ENCODE results near the gene OTUD7B.

Gene OTUD7B

GRCh38 chr1:150009604-150010392 is 728 bp downstream of the OTUD7B start (continued):
- TF ChIP-seq PRDM10 (tag by site-specific recombination; IDR thresholded peaks at IDR 0.05): peak; percentile 9; the same call in 1 of the 2 replicates
- TF ChIP-seq BCL11A (tag by site-specific recombination; IDR thresholded peaks at IDR 0.05; ENCODE audit: low read depth): 0 out of 2 replicates have a peak, but pooled peaks have one; percentile 40
- TF ChIP-seq ZNF223 (tag by site-specific recombination; IDR thresholded peaks at IDR 0.05): no peak
- peak; percentile 58; the same call in 1 of the 2 replicates for TF ChIP-seq ZNF2 (tag by site-specific recombination; IDR thresholded peaks at IDR 0.05)
- TF ChIP-seq ZSCAN4 (tag by site-specific recombination; IDR thresholded peaks at IDR 0.05): peak; percentile 88
- TF ChIP-seq, protein P1, sequence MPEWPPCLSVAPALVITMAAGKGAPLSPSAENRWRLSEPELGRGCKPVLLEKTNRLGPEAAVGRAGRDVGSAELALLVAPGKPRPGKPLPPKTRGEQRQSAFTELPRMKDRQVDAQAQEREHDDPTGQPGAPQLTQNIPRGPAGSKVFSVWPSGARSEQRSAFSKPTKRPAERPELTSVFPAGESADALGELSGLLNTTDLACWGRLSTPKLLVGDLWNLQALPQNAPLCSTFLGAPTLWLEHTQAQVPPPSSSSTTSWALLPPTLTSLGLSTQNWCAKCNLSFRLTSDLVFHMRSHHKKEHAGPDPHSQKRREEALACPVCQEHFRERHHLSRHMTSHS (tag by site-specific recombination; IDR thresholded peaks at IDR 0.05): no peak
- TF ChIP-seq ZNF174 (tag by site-specific recombination; IDR thresholded peaks at IDR 0.05): no peak
- peak; percentile 91 for TF ChIP-seq ZNF600 (tag by site-specific recombination; IDR thresholded peaks at IDR 0.05)
- no peak for TF ChIP-seq ZNF138 (tag by site-specific recombination; IDR thresholded peaks at IDR 0.05; ENCODE audit: borderline replicate concordance)
- TF ChIP-seq SP7 (tag by site-specific recombination; IDR thresholded peaks at IDR 0.05): peak; percentile 98

DNA sequence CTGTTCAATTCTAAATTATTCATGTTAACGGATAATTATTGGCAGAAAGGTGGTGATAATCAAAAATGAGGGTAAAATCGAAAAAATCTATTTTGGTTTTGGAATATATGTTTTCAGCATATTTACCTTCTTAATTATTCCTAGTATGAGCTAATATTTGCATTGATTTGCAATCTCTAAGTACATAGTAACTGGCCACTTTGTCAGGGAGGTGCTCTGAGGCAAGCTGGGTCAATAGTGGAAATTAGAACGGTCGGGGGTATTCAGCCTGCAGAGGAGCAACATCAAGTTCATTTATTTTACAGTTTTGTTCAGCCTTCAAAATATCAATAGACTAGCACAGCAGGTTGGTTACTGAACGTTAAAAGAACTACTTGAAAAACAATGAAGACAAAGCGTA is 1.8 kb downstream of the OTUD7B start:
- ChIA-PET CTCF (interaction anchor here (0.7 to 2.9 kb wide), 4 partner anchors 12 to 178 kb away, joined by 3 to 12 read pairs (median 4); no protein-coding TSS in a partner anchor), POLR2A (interaction anchor here (0.9 to 1.8 kb wide), 3 partner anchors 12 to 122 kb away, joined by 4 to 12 read pairs (median 9); a partner anchor contains a TSS)
- Histone ChIP-seq H3K9me3 (ENCODE audit: control insufficient read depth, insufficient read depth, low read depth, low read length) (no peaks in the 10 kb centered on the region), H3K27ac (ENCODE audit: extremely low read depth, low read depth, low read length) (no peak overlapping the region), H3K36me3 (ENCODE audit: control insufficient read depth in 2 of 2, insufficient read depth in 1 of 2, low read length in 2 of 2) (peaks cover 0 to 22% of the 10 kb centered on the region in 2 experiments; a peak in 2 of 3 replicates), H3K4me1 (ENCODE audit: control insufficient read depth, insufficient read depth, low read length) (peaks cover 5% of the 10 kb centered on the region), H3K4me3 (ENCODE audit: low read depth, low read length) (peak overlapping the region; percentile 88)
- TF ChIP-seq SP7 (tag by site-specific recombination; IDR thresholded peaks at IDR 0.05) (no peak), MYNN (tag by site-specific recombination; IDR thresholded peaks at IDR 0.05; ENCODE audit: borderline replicate concordance) (no peak), ZSCAN16 (tag by site-specific recombination; IDR thresholded peaks at IDR 0.05) (no peak), ZXDB (tag by site-specific recombination; IDR thresholded peaks at IDR 0.05) (no peak), ATF2 (tag by site-specific recombination; IDR thresholded peaks at IDR 0.05; ENCODE audit: low read depth) (no peak)
